ENCODE measurements around the gene CNTN1. TPM values are rescaled to one million over a fixed set of nuclear protein-coding genes. Genes with fewer than 3 reads are reported as not detected.

The CNTN1 gene
- total and polyA plus RNA-seq, 11 donors, result 0.01 to 0.66 (median 0.20) TPM; not detected in 2

DNA sequence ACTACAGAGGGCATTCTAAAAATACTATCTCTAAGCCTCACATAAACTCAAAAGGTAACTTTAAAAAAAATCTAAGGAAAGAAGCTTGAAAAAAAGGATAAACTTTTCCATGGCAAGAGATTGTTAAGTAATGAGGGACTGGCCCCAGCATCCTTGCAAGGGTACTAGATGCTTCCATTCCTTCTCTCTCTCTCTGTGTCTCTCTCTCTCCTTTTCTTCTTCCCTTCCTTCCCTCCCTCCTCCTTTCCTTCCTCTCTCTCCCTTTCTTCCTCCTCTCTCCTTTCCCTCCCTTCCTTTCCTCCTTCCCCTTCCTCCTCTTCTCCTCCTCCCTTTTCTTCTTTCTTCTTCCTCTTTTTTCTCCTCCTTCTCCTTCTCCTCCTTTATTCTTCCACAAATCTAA, 23.8 kb downstream of the CNTN1 start:
- TF ChIP-seq, protein P1, sequence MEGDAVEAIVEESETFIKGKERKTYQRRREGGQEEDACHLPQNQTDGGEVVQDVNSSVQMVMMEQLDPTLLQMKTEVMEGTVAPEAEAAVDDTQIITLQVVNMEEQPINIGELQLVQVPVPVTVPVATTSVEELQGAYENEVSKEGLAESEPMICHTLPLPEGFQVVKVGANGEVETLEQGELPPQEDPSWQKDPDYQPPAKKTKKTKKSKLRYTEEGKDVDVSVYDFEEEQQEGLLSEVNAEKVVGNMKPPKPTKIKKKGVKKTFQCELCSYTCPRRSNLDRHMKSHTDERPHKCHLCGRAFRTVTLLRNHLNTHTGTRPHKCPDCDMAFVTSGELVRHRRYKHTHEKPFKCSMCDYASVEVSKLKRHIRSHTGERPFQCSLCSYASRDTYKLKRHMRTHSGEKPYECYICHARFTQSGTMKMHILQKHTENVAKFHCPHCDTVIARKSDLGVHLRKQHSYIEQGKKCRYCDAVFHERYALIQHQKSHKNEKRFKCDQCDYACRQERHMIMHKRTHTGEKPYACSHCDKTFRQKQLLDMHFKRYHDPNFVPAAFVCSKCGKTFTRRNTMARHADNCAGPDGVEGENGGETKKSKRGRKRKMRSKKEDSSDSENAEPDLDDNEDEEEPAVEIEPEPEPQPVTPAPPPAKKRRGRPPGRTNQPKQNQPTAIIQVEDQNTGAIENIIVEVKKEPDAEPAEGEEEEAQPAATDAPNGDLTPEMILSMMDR (IDR thresholded peaks at IDR 0.05), result no peak
- no peak for TF ChIP-seq POLR2A (IDR thresholded peaks at IDR 0.05)
- no peaks in the 10 kb centered on the region for H3K36me3 ChIP-seq
- H3K27ac ChIP-seq, result no peak overlapping the region
- no peaks in the 10 kb centered on the region for H3K9me3 ChIP-seq
- DNase-seq (no peak), ATAC-seq (no peak)
- no peak overlapping the region for H3K4me3 ChIP-seq
- no peaks in the 10 kb centered on the region for H3K4me1 ChIP-seq
- H3K27me3 ChIP-seq, result no peaks in the 10 kb centered on the region
- intact Hi-C loops (cut with DNase I), result no loop called here

DNA sequence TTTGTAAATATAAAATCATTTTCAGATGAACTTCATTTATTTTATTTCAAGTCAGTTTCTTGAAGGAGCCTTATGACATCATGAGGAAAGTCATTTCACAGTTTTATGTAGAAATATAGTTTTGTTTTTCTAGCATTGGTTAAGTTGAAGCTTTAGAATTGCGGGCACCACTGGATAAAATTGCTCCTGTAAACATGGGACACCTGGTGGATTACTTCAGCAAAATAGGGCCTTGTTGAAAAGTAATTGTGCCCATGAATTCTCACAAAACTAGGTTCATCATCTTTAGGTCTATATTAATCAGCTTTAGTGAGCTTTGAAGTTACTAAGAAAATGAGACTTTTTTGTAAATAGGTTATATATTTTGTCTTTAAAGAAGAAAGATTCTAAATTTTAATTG, 25.3 kb downstream of the CNTN1 start:
- no peak overlapping the region for H3K4me3 ChIP-seq
- intact Hi-C loops (cut with DNase I), result no loop called here
- no peaks in the 10 kb centered on the region for H3K36me3 ChIP-seq
- H3K27ac ChIP-seq, result no peak overlapping the region
- TF ChIP-seq, protein P1 (IDR thresholded peaks at IDR 0.05), result no peak
- TF ChIP-seq POLR2A (IDR thresholded peaks at IDR 0.05), result no peak
- no peak for ATAC-seq
- H3K4me1 ChIP-seq, result no peaks in the 10 kb centered on the region
- no peak for DNase-seq
- WGBS, 4 donors, result 71 to 76% (median 73%) methylated on average over 1 of the region's 1 CpG
- H3K9me3 ChIP-seq, result no peaks in the 10 kb centered on the region
- no peaks in the 10 kb centered on the region for H3K27me3 ChIP-seq

DNA sequence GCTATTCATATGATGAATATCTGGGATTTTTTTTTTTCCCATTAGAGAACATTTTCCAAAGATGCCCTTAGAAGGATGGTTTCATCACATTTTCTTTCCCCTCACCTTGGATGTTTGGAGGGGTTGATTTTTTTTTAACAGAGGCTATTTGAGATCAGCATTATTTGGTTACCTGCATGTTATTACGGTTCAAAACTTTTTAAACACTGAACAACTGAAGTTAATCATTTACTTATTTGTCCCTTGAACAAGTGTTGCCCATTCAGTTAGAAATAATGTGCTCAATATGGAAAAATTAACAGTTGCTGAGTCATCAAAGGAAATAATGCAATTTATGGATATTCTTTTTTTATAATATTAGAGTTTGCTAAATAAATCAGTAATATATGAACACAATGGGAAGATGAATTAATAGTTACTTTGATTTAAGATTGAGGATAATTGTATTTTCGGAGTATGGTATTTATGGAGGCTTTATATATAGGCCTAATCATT, 26.7 kb downstream of the CNTN1 start:
- no peaks in the 10 kb centered on the region for H3K27me3 ChIP-seq
- intact Hi-C loops (cut with DNase I), result no loop called here
- H3K27ac ChIP-seq, result no peak overlapping the region
- no peaks in the 10 kb centered on the region for H3K4me1 ChIP-seq
- H3K4me3 ChIP-seq, result no peak overlapping the region
- TF ChIP-seq, protein P1 (IDR thresholded peaks at IDR 0.05), result no peak
- no peak for TF ChIP-seq POLR2A (IDR thresholded peaks at IDR 0.05)
- H3K36me3 ChIP-seq, result no peaks in the 10 kb centered on the region
- DNase-seq (no peak), ATAC-seq (no peak)
- 76 to 85% (median 79%) methylated on average over 2 of the region's 2 CpGs for WGBS, 4 donors
- H3K9me3 ChIP-seq, result no peaks in the 10 kb centered on the region

DNA sequence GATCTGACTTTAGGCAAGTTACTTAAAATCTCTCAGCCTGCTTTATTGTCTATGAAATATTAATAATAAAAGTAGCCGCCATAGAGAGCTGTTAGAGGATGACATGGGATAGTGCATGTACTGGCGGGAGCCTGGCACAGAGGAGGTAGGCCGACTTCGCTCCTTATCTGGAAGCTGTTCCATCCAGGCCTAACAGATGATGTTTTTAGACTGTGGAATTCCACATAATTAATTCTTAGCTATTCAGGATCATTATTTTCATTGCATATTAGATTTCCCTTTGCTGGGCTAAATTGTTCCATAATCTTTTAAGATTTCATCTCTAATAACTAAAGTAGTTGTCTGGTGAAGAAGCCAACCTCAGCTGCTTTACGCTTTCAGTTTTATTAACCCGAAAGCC, 30.8 kb downstream of the CNTN1 start:
- H3K36me3 ChIP-seq, result no peaks in the 10 kb centered on the region
- DNase-seq (no peak), ATAC-seq (no peak)
- H3K27ac ChIP-seq, result no peak overlapping the region
- 88 to 91% (median 90%) methylated on average over 6 of the region's 6 CpGs for WGBS, 4 donors
- no peaks in the 10 kb centered on the region for H3K9me3 ChIP-seq
- TF ChIP-seq POLR2A (IDR thresholded peaks at IDR 0.05), result no peak
- TF ChIP-seq, protein P1 (IDR thresholded peaks at IDR 0.05), result no peak
- no peaks in the 10 kb centered on the region for H3K4me1 ChIP-seq
- H3K4me3 ChIP-seq, result no peak overlapping the region
- H3K27me3 ChIP-seq, result no peaks in the 10 kb centered on the region
- intact Hi-C loops (cut with DNase I), result no loop called here
